Left renal pelvis (tissue), 4 donors: Measurements from ENCODE around the gene BORA. TPM values are rescaled to one million over a fixed set of nuclear protein-coding genes. Genes with fewer than 3 reads are reported as not detected.
"Not testable (repeated sequence)": the region's sequence is repeated elsewhere in the genome, so short reads cannot be mapped to it uniquely, and the experiment has no call there.

Experiments
- DNase-seq, 4 donors: peaks; one replicate each; pipeline ENCODE4 v3.0.0-alpha.2; 2013; ENCODE audit warnings: low read depth in 4 of 4, low spot score in 3 of 4
- polyA plus RNA-seq, 4 donors: library from polyadenylated mRNA; unstranded; fragments of 120-200 nt; gene quantifications; one replicate each; pipeline ENCODE4 v1.2.1, GENCODE V29; 2013; ENCODE audit not compliant: insufficient read length in 4 of 4

BORA gene
- polyA plus RNA-seq, result 1 to 10 TPM; 7.1 to 9.6 (median 8.7) TPM

DNA sequence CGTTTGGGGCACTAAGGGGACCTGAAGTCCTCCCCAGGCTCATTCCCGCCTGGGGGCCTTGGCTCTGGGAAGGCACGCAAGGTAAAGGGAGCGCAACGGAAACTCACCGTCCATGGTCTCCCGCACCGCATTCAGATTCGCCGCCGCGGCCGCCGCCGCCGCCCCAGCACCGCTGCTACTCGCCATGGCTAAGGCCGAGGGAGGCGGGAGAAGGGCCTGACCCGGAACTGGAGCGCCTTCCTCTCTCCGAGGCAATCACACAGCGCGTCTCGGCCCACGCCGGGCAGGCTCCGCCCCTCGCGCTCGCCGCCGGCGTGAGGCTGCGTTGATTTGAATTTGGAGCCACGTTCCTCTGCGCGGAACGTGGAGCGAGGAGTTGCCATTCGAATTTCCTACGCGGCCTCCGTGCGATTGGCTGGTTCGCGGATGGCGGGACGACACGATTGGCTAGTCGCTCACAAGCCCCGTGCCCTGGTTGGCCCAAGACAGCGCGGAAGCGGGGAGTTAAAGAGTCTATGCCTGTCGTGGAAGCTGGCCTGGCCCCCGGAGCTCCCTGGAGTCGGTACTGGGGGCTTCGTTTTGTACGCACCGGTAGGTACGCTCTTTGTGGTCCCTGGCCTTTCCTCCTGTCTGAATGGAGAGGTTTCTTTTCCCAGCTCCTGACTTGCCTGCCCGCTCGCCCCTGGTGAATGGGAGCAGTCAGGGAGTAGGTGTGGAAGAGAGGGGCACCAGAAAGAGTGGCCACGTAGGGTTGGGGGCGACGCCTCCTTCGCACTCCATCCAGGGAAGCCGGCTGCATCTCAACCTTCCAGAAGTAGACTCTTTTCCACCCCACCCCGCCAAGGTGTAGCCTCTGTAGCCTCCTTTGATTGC lies at the start of gene BORA, which contains the start of gene MZT1:
Gene BORA (plus strand): TSS at position 507 of the 873 bp plus-strand sequence. CDS start 1,018 bp downstream, outside the sequence.
Gene MZT1 (minus strand): TSS at position 213 of the 873 bp plus-strand sequence. CDS start 27 bp downstream, at position 186.
- DNase-seq, result peak; percentile 89 to 95 (median 91)

DNA sequence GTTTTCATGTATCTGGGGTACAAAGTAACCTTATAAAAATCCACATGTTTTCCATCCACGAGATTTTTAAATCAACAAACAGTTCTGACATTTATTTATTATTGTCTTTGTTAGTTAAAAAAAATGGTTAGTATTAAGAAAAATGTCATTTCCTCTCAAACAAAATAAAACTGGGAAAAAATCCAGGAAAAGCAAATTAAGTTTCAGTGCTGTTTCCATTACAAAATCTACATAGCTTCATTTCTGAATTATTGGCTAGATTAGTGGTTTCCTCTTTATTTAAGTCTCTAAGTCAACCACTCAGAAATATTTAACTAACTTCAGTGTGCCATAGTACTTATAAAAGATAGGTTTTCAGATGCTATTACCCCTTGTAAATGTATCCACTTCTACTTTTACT lies 49.4 kb upstream of the BORA start:
- peak in 2 of 4 donors; percentile 28 to 36 for DNase-seq

DNA sequence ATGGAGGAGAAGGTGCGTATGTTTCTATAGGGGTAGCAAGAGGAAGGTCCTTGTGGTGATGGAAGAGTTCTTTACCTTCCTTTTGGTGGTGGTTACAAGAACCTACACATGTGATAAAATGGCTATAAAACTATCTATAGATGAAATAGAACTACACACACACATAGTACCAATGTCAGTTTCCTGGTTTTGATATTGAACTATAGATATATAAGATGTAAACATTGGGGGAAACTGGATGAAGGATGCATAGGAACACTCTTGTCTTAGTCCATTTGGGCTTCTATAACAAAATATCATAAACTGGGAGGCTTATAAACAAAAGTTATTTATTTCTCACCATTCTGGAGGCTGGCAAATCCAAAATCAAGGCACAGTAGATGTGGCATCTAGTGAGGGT lies 47.4 kb upstream of the BORA start:
- no peak for DNase-seq

DNA sequence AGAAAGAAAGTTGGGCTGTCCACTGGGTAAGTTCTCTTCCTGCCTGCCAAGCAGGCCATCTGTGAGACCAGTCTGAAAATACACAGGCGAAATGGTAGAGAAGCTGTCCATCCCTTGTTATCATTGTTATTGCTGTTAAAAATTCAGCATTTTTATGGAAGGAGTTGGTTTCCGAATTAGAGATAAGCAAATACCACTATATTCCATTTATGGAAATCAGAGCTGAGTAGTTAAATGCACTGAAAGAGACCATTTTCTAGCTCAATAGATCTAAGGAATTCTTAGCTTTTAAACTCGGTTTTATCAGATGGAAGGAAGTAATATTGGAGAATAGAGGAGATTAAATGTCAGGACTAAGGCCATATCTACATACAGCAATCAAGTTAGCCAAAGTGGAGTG lies 41.0 kb upstream of the BORA start:
- DNase-seq, result no peak

DNA sequence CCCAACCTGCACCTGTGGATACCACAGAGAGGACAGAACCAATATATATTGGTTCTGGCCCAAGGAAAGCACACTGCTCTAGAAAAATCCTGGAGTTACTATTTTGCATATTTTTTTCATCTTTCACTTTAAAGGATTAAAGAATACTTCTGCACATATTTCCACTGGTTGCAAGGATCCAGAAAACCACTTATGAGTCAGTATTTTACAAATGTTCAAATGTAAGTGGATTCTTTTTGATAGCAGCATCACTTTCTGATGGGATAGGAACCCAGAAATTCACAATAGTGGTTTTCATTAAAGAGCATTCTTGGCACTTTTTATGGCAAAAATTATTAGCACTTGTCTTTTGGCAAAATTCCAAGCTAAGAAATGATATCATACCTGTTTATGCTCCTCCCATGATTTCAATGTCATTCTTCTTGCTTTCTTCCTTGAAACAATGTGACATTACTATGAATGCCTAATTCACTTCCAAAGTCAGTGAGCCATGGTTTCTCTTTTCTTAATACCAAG lies 38.5 kb upstream of the BORA start:
- no peak for DNase-seq

DNA sequence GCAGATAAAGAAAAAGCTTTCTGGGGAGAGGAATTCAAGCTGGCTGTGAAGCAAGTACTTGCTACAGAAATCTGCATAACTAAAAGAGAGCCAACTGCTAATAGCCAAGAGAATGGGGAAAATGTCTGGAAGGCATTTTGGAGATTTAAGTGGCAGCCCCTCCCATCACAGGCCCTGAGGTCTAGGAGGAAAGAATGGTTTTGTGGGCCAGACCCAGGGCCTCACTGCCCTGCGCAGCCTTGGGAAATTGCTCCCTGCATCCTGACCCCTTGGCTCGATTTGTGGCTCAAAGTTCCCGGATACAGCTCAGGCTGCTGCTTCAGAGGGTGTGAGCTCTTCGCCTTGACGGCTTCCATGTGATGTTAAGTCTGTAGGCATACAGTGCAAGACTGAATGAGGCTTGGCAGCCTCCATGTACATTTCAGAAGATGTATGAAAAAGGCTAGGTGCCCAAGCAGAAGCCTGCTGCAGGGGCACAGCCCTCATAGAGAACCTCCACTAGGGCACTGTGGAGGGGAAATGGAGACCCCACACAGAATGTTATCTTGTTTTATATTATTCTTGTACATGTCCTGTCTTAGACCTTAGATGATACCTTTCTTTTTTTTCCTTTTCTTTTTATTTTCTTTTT lies 34.7 kb upstream of the BORA start:
- DNase-seq, result no peak

DNA sequence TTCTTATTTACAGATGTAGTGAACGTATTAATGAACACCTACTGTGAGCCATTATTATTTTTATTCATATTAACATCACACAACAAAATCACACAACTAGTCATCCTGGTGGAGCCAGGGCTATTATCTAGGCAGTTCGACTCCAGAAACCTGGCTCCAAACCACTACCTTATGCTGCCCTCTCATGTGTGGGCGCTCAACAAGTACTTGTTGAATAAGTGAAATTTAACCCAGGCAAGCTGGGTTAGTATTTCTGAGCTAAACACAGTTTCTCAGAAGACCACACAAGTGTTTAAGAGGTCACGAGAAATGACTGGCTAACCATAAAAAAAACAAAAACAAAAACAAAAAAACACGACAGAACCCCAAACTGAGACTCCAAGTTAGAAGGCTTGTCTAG lies 33.9 kb upstream of the BORA start:
- no peak for DNase-seq

DNA sequence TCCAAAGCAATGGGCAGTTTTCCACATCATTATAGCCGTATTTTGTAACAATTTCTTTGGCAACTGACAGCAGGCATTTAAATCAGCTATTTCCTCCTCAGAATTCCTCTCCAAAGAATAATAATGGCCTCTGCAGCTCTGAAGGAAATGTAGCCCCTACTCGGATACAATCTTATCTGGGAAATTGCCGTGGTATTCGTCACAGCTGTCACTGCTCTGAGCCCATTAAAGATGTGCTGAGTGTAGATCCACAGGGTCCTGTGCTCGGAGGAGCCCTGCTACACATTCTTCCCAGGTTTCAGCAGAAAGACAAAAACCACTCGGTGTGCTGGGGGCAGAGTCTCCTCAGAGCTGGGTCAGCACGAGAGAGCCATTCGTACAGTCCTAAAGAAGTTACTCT lies 33.4 kb upstream of the BORA start:
- DNase-seq, result no peak

DNA sequence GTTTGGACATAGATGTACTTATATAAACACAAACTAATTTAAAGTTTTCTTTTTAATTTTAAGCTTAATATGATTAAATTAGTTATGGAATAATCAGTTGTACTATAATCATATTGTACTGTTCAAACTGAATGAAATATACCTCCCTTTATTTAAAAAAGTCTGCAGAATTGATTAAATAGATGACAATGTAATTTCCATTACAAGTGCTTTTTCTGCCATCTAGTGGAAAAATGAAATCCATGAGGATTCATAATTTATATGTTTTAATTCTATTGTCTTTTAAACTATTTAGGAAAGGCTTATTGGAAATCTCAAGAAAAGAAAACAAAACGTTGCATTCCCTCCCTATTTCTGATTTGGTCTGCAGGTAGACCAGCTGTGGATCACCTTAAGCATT lies 31.1 kb upstream of the BORA start:
- no peak for DNase-seq

DNA sequence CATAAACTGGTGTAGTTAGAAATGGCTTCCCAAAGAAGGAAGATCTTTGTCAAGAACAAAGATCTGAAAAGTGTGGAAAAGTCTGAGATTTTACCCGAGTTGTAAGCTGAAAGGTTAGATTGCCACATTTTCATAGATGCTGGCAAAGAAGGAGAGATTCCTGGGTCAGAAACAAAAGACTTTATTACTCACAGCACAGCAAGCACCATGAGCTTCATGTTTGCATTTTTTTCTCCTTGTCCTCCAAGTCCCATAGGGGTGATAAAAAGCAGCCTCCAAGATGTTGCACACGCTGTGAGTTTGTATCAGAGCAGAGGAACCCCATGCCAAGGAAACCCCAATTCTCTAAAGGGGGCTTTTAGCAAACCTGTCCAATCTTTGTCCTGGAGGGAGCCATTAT lies 29.6 kb upstream of the BORA start:
- DNase-seq, result no peak

DNA sequence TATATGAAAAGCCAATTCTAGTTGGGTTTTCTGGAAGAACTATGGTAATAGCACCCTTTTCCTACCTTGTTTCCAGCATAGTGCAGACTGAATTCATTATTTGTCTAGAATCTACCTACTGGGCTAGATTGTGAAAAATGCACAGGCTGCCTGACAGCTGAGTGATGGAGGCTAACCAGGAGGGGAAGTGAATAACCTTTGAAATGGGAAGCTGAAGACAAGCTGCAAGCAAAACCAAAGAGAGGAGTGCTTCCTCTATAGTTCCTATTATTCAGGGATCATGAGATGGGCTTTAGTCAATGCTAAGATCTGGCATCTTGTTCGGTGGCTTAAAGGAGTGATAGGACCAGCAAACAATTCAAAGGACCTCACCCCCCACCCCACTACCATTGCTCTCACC lies 27.2 kb upstream of the BORA start:
- DNase-seq, result no peak

DNA sequence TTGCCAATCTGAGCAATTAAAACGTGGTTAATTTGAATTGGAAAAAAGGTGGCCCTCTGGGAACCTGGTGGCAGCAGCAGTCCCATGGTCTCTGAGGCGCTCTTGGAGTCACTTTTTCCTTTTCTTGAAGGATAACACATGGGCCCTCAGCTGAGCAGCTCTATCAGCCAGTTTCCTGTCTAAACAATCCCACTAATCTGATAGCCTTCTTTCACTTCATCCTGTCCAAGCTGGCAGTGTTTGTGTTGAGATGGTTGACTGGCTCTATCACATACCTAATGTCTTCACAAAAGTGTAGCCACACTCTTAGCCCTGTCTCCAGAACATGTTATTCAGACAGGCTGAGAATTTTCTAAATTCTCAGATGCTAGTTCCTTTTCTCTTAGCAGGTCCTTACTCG lies 10.9 kb upstream of the BORA start:
- no peak for DNase-seq

DNA sequence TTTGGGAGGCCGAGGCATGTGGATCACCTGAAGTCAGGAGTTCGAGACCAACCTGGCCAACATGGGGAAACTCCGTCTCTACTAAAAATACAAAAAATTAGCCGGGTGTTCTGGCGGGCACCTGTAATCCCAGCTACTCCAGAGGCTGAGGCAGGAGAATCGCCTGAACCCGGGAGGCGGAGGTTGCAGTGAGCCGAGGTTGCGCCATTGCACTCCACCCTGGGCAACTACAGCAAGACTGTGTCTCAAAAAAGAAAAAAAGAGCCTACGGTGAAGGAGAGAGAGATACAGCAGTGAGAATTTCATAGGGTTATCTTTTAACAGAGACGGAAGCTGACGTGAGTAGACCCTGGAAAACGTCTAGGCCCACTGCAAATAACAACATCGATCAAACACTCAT lies 1.5 kb upstream of the BORA start:
- not testable (repeated sequence) for DNase-seq

DNA sequence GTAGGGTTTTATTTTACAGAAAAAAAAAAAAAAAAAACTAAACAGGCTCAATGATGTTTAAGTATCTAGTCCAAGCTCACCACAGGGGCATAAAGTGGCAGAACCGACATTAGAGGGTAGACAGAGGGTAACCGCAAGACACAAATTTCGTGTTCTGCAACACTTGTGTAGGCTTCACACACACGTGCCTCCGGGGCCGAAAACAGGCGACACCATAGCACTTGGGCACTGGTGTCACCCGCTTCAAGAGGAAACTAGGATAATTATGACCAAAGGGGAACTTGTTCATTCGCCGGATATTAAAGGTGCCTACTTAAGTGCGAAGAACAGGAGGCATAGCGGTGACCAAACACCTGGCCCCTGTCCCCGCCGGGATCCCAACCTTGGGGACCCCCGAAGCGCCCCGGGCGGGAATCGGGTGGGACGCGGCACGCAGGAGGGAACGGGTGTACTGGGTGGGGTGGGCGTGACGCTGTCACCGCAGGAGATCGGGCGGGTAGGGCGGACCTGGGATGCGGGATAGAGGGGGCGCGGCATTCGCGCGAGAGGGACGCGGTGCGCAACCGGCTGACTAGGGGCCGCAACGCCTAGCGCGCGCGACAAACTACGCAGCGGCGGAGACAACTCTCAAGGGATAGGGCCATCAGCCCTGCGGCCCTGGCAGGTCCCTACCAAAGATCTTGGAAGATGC lies 852 bp upstream of the BORA start:
- DNase-seq, result peak in 2 of 4 donors; percentile 2 to 22

DNA sequence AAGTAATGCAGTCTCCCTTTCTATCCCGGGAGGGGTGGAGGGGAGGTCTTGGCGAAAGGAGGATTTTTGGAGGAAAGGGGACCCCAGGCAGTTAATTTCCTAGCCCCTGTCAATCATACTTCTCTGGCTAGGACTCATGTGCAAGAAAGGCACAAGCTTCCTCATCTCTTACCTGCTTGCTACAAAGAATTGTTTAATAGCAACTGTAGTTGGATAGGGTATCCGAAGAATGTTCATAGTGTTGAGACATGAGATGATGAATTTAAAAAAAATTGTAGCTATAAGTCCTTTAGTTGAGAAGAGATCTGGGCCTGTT lies 525 bp downstream of the BORA start:
- DNase-seq, result no peak

DNA sequence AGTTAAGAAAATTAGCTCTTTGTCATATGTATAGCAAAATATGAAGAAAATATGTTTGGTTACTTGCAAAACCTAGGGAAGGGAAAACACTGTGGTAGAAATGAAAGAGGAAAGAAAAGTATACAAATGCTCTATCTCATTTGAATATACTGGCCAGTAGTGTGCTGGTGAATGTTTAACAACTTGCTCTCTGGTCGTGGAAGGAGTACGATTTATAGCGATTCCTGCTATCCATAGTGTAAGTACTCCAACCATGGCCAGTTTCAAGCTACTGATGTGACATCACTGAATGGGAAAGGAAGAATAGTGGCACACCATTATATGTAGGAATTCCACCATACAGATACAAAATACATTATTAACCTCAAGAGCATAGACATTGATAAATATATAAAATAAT lies 9.3 kb downstream of the BORA start:
- DNase-seq, result no peak

DNA sequence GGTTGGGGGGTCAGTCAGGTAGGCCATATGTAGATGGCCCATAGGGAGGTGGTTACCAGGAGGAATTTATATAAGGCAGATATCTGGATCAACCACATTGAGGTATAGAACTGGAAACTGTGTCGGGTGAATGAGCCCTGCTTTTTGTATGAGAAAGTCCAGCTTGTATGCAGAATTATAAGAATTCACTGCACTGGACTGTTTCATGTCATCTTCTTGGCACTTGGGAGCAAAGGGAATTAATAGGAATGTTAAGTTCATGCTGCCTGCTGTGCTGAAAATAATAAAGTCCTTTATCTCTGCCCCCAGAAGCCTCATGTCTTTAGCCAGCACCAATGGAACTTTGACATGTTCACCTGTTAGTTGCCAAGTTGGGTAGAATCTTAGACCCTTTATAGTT lies 12.3 kb downstream of the BORA start:
- no peak for DNase-seq

DNA sequence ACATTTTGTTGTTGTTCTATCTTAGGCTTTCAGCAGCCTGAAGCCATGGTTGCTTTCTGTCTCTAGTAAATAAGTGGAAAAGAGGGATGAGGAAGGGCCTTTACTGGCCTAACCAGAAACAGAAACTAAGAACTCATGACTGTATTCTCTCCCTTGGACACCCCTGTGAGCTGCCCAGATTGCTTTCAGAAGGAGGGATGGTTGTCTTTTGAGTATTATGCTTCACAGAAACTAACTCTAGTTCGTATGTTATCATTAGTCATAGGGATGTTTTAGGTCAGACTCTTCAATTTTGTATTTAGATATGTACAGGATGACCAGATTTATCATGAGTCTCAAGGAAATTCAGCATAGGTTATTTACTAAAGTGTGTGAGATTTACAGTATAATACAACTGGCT lies 17.5 kb downstream of the BORA start:
- no peak for DNase-seq

DNA sequence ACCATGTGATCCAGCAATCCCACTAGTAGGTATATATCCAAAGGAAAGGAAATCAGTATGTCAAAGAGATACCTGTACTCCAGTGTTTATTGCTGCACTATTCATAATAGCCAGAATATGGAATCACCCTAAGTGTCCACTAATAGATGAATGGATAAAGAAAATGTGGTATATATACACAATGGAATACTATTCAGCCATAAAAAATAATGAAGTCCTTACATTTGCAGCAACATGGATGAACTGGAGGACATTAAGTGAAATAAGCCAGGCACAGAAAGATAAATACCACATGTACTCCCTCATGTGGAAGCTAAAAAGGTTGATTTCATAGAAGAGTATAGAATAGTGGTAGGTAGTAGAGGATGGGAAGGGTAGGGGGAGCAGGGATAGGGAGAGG lies 23.5 kb downstream of the BORA start:
- no peak for DNase-seq

DNA sequence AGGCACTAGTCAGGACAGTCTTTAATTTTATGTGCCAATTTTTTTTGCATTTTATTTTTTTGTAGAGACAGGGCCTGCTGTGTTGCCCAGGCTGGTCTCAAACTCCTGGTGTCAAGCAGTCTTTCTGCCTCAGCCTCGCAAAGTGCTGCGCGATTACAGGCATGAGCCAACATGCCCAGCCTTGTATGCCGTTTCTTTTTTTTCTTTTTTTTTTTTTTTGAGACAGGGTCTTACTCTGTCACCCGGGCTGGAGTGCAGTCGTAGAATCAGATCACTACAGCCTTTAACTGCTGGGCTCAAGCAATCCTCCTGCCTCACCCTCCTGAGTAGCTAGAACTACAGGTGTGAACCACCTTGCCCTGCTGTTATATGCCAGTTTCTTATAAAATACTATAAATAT lies 26.4 kb downstream of the BORA start:
- no peak for DNase-seq

DNA sequence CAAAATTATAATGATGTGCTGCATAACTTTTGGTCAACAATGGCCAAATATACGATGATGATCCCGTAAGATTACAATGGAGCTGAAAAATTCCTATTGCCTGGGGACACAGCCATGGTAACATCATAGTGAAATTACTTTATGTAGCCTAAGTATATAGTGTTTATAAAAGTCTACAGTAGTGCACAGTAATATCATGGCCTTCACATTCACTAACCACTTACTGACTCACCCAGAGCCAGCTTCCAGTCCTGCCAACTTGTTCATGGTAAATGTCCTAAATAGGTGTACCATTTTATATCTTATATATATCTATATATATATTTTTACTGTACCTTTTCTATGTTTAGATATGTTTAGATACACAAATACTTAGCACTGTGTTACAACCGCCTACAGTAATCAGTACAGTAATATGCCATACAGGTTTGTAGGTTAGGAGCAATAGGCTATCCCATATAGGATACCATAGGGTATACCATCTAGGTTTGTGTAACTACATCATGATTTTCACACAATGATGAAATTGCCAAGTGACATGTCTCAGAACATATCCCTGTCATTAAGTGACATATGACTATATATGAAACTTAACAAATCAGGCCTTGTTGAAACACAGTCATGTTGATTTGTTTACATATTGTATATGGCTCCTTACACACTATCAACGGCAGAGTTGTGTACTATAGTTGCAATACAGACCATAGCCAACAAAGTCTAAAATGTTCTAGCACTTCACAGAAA lies 30.2 kb downstream of the BORA start:
- no peak for DNase-seq
